Testis (tissue), 2 donors: ENCODE measurements around the gene FRMD8.

Experiments
- POLR2A ChIP-seq: fragments of 450-650 bp; IDR thresholded peaks from one replicate; pipeline ENCODE4 v1.6.1; 2017; ENCODE audit warnings: antibody characterized with exemption, mild to moderate bottlenecking, moderate library complexity
- TF ChIP-seq, protein P1 (sequence below), 3 experiments: fragments of 450-650 bp in 2 of 3; fragments of 200-600 bp in 1 of 3; sonication (generic) in 1 of 3; IDR thresholded peaks; one replicate each; pipeline ENCODE4 v1.5.1; 2016 to 2019; ENCODE audit warnings: antibody characterized with exemption in 3 of 3, mild to moderate bottlenecking in 2 of 3, moderate library complexity in 1 of 3

DNA sequence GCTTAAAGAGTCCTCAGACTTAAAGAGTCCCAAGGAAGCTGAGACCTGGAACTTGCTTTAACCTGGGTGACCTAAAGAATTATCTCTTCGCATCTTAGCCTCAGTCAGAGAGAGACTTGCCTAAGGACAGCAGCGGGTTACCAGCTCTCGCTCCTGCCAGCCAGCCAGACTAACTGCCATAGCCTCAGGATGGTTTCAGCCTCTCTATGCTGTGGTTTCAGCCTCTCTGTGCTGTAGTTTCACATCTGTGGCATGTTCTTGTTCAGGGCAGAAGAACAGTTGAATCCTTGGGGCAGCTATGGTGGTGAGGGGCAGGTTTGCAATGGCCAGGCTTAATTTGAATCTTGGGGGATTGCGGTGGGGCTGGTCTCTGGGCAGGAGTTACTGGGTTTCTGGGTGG lies 2.3 kb downstream of the FRMD8 start:
- TF ChIP-seq, protein P1, sequence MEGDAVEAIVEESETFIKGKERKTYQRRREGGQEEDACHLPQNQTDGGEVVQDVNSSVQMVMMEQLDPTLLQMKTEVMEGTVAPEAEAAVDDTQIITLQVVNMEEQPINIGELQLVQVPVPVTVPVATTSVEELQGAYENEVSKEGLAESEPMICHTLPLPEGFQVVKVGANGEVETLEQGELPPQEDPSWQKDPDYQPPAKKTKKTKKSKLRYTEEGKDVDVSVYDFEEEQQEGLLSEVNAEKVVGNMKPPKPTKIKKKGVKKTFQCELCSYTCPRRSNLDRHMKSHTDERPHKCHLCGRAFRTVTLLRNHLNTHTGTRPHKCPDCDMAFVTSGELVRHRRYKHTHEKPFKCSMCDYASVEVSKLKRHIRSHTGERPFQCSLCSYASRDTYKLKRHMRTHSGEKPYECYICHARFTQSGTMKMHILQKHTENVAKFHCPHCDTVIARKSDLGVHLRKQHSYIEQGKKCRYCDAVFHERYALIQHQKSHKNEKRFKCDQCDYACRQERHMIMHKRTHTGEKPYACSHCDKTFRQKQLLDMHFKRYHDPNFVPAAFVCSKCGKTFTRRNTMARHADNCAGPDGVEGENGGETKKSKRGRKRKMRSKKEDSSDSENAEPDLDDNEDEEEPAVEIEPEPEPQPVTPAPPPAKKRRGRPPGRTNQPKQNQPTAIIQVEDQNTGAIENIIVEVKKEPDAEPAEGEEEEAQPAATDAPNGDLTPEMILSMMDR (IDR thresholded peaks at IDR 0.05) = no peak
- TF ChIP-seq POLR2A = no peak
